Inferior parietal cortex (tissue), 1 donor: ENCODE results near the gene PLP1.
A peak's percentile ranks its signal among the peaks of the same experiment; 100 is the strongest.

Experiments used
- DNase-seq: peaks from one replicate; pipeline ENCODE4 v3.0.0-alpha.2; 2016; ENCODE audit errors: extremely low spot score

Gene PLP1

DNA sequence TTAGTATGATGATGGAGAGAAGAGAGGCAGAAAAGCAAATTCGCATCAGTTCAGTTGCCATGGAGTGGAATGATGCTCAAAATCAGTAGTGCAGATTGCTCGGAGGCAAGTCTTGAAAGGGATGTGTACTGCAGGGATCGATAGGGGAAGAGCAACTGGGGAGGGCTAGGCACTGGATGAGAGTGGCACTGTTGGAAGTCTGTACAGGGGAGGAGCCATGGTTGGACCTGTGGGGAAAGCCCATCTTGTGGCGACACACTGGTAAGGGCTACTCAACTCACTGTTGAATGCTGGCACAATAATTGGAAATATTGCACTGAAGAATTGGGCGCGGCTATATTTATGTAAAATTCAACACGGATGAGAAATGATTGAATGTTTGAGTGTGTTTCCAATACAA is 54.2 kb downstream of the PLP1 start:
- no peak for DNase-seq

DNA sequence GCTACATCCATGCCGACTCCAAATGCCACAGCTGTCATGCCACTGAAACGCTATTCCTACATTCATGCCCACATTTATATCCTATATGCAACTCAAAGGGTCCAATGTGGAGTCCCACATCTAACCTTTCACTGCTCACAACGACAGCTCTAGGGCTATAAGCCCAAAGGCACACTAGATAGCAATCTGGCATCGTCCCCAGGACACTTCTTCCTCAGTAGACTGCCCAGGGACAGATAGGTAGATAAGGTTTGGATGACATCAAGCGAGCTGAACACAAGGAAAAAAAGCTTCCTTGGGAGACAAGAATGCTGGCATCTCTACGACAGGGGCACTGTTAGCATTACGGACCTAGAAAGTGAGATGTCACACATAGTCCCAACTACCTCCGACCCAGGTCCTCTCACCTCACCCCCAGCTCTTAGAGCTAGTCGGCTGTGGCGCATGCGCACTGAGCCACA is 54.7 kb downstream of the PLP1 start:
- no peak for DNase-seq

GRCh38 chrX:103831803-103832544 is 55.3 kb downstream of the PLP1 start, which contains the start of gene RAB9B:
TSS of gene RAB9B (minus strand) at chrX:103832257. CDS start at chrX:103825784, 6,473 bp downstream.
- DNase-seq, result peak; percentile 67

- no peak for DNase-seq
Measured at GRCh38 chrX:103839404-103839803, 62.8 kb downstream of the PLP1 start.
